Measurements from ENCODE around the gene PROX2. TPM values are rescaled to one million over a fixed set of nuclear protein-coding genes. Genes with fewer than 3 reads are reported as not detected.

The PROX2 gene
- total RNA-seq, result under 1 TPM in 1 of 4 donors, not detected in 3; 0.08 TPM

- H3K27me3 ChIP-seq, result no peaks in the 10 kb centered on the region
- no peak for ATAC-seq
- no peak for TF ChIP-seq POLR2A (IDR thresholded peaks at IDR 0.05)
- no peak for TF ChIP-seq POLR2AphosphoS5 (IDR thresholded peaks at IDR 0.05)
- no peak for TF ChIP-seq CTCF (IDR thresholded peaks at IDR 0.05)
- no peak for TF ChIP-seq EP300 (IDR thresholded peaks at IDR 0.05)
- no peaks in the 10 kb centered on the region for H3K36me3 ChIP-seq
- peaks cover 0 to 6% (median 0%) of the 10 kb centered on the region in 3 donors for H3K4me1 ChIP-seq
- no peak within 1 kb of the TSS for H3K27ac ChIP-seq
- no CpG with 5 or more reads among the region's 13 CpGs for WGBS, 2 donors (ENCODE audit: low coverage in 1 of 2)
- no peaks in the 10 kb centered on the region for H3K9me3 ChIP-seq
- H3K4me3 ChIP-seq, result no peak within 1 kb of the TSS
Observed at GRCh38 chr14:74875941-74876913, at the start of gene PROX2. PROX2 (minus strand) TSS chr14:74876145; CDS start chr14:74863834, 12,311 bp downstream.

GRCh38 chr14:74924061-74924460 is 48.1 kb upstream of the PROX2 start:
- ATAC-seq, result no peak
- Histone ChIP-seq H3K9me3 (no peaks in the 10 kb centered on the region), H3K36me3 (peaks cover 0 to 11% of the 10 kb centered on the region in 2 donors), H3K27ac (no peak overlapping the region), H3K27me3 (no peaks in the 10 kb centered on the region), H3K4me3 (no peak overlapping the region), H3K4me1 (peaks cover 0 to 19% (median 0%) of the 10 kb centered on the region in 3 donors)
- TF ChIP-seq POLR2A (IDR thresholded peaks at IDR 0.05) (no peak), CTCF (IDR thresholded peaks at IDR 0.05) (no peak), POLR2AphosphoS5 (IDR thresholded peaks at IDR 0.05) (no peak), EP300 (IDR thresholded peaks at IDR 0.05) (no peak)
- 78 to 80% methylated on average over 3 to 11 of the region's 11 CpGs for WGBS, 2 donors (ENCODE audit: low coverage in 1 of 2)

- Histone ChIP-seq H3K9me3 (no peaks in the 10 kb centered on the region), H3K27me3 (no peaks in the 10 kb centered on the region), H3K4me1 (peaks cover 0 to 28% (median 7%) of the 10 kb centered on the region in 3 donors), H3K4me3 (peak within 1 kb of the TSS; percentile 32 to 70), H3K36me3 (peaks cover 0 to 12% of the 10 kb centered on the region in 2 donors), H3K27ac (peak within 1 kb of the TSS in 3 of 4 donors; percentile 76 to 85 (median 78))
- no peak for TF ChIP-seq CTCF (IDR thresholded peaks at IDR 0.05)
- peak; percentile 19 for TF ChIP-seq POLR2AphosphoS5 (IDR thresholded peaks at IDR 0.05)
- ATAC-seq, result peak; percentile 98
- WGBS, 2 donors (ENCODE audit: low coverage in 1 of 2), result no CpG with 5 or more reads among the region's 51 CpGs
Observed at GRCh38 chr14:74922752-74923401, 46.9 kb upstream of the PROX2 start, which contains the start of gene RPS6KL1. RPS6KL1 (minus strand) TSS chr14:74923260; CDS start chr14:74921541, 1,719 bp downstream.

- Histone ChIP-seq H3K4me3 (peak overlapping the region; percentile 32 to 70), H3K36me3 (peaks cover 0 to 12% of the 10 kb centered on the region in 2 donors), H3K4me1 (peaks cover 0 to 35% (median 14%) of the 10 kb centered on the region in 3 donors), H3K27me3 (no peaks in the 10 kb centered on the region), H3K27ac (peak overlapping the region in 3 of 4 donors; percentile 76 to 85 (median 78)), H3K9me3 (no peaks in the 10 kb centered on the region)
- ATAC-seq, result no peak
- no peak for TF ChIP-seq POLR2A (IDR thresholded peaks at IDR 0.05)
- no peak for TF ChIP-seq EP300 (IDR thresholded peaks at IDR 0.05)
- TF ChIP-seq POLR2AphosphoS5 (IDR thresholded peaks at IDR 0.05), result no peak
- TF ChIP-seq CTCF (IDR thresholded peaks at IDR 0.05), result no peak
- WGBS, 2 donors (ENCODE audit: low coverage in 1 of 2), result 77 to 100% methylated on average over 4 to 5 of the region's 19 CpGs
Observed at GRCh38 chr14:74921987-74922751, 46.2 kb upstream of the PROX2 start.
